Small intestine (tissue), 7 donors: ENCODE results near the gene CISTR. TPM values are rescaled to one million over a fixed set of nuclear protein-coding genes. Genes with fewer than 3 reads are reported as not detected.

Experiments used
- DNase-seq, 2 donors: peaks; one replicate each; pipeline versions ENCODE4 v3.0.0 to v3.0.0-alpha.2; 2013
- FAIRE-seq: peaks from 2 replicates; lab custom pipeline; 2012; peaks lifted over from hg19 to GRCh38; lab: Jason Lieb, UNC
- H3K27ac ChIP-seq, 3 donors: one replicate each; pipeline ENCODE4 v1.5.1; 2013; ENCODE audit warnings: low read length in 2 of 3, mild to moderate bottlenecking in 2 of 3, control low read depth in 1 of 3, inconsistent platforms in 1 of 3, low read depth in 1 of 3, moderate library complexity in 1 of 3
- H3K27me3 ChIP-seq, 3 donors: one replicate each; pipeline ENCODE4 v1.6.1; 2013; ENCODE audit warnings: low read length in 3 of 3, inconsistent platforms in 1 of 3; ENCODE audit not compliant: control insufficient read depth in 3 of 3, insufficient read depth in 3 of 3
- H3K36me3 ChIP-seq, 3 donors: one replicate each; pipeline ENCODE4 v1.6.1; 2013; ENCODE audit warnings: low read length in 3 of 3, inconsistent platforms in 1 of 3, low read depth in 1 of 3, mild to moderate bottlenecking in 1 of 3, moderate library complexity in 1 of 3; ENCODE audit not compliant: control insufficient read depth in 3 of 3, insufficient read depth in 2 of 3
- H3K4me1 ChIP-seq, 3 donors: one replicate each; pipeline ENCODE4 v1.6.1; 2013; ENCODE audit warnings: low read length in 2 of 3, inconsistent platforms in 1 of 3, low read depth in 1 of 3, mild to moderate bottlenecking in 1 of 3, moderate library complexity in 1 of 3; ENCODE audit not compliant: control insufficient read depth in 3 of 3, insufficient read depth in 2 of 3
- H3K4me3 ChIP-seq, 3 donors: one replicate each; pipeline ENCODE4 v1.5.1; 2013; ENCODE audit warnings: low read length in 3 of 3, control low read depth in 1 of 3, inconsistent platforms in 1 of 3, low read depth in 1 of 3, mild to moderate bottlenecking in 1 of 3, moderate library complexity in 1 of 3
- H3K9me3 ChIP-seq, 2 donors: one replicate each; pipeline ENCODE4 v1.6.1; 2013; ENCODE audit warnings: low read depth in 1 of 2, low read length in 1 of 2; ENCODE audit not compliant: control insufficient read depth in 2 of 2, insufficient read depth in 1 of 2
- WGBS, 3 donors: extraction: QIAGEN DNeasy Blood & Tissue Kit; methylation state at CpG; one replicate each; pipeline ENCODE4 v1.1.7; 2013; 5-methylcytosine and 5-hydroxymethylcytosine counted together
- polyA plus RNA-seq, 4 donors: library from polyadenylated mRNA; stranded (reverse) in 3 of 4; unstranded in 1 of 4; fragments of 200-250 nt in 3 of 4; fragments of 120-200 nt in 1 of 4; gene quantifications; one replicate each; pipeline versions ENCODE4 v1.2.1 to v1.2.3, GENCODE V29; 2013
- donor health status: healthy with polysubstance abuse.
- donor health status: control.
- donor health status: control.
- donor health status: Bipolar disorder and iron deficiency.
- donor health status: healthy.

Gene CISTR
- polyA plus RNA-seq, 4 donors, result not detected

GRCh38 chr12:53736592-53736991 is 15.2 kb downstream of the CISTR start:
- FAIRE-seq (no peak), DNase-seq (no peak)
- no peak overlapping the region for H3K27ac ChIP-seq
- H3K27me3 ChIP-seq, result peaks cover 0 to 75% (median 28%) of the 10 kb centered on the region in 3 donors
- WGBS, 3 donors, result 86 to 90% (median 88%) methylated on average over 6 of the region's 6 CpGs
- no peaks in the 10 kb centered on the region for H3K36me3 ChIP-seq
- no peak overlapping the region for H3K4me3 ChIP-seq
- peaks cover 0 to 21% (median 4%) of the 10 kb centered on the region in 3 donors for H3K4me1 ChIP-seq
- H3K9me3 ChIP-seq, result no peaks in the 10 kb centered on the region

- Histone ChIP-seq H3K4me1 (peaks cover 0 to 21% (median 4%) of the 10 kb centered on the region in 3 donors), H3K27ac (no peak overlapping the region), H3K36me3 (no peaks in the 10 kb centered on the region), H3K27me3 (peaks cover 0 to 69% (median 28%) of the 10 kb centered on the region in 3 donors), H3K4me3 (no peak overlapping the region), H3K9me3 (no peaks in the 10 kb centered on the region)
- 23 to 60% (median 32%) methylated on average over 2 of the region's 2 CpGs for WGBS, 3 donors
- no peak for FAIRE-seq
- no peak for DNase-seq
These were observed 16.2 kb downstream of the CISTR start for GRCh38 chr12:53735556-53735955.

GRCh38 chr12:53734425-53734824 is 17.4 kb downstream of the CISTR start:
- Histone ChIP-seq H3K27me3 (peaks cover 0 to 58% (median 23%) of the 10 kb centered on the region in 3 donors), H3K9me3 (no peaks in the 10 kb centered on the region), H3K4me1 (peaks cover 0 to 15% (median 4%) of the 10 kb centered on the region in 3 donors), H3K27ac (no peak overlapping the region), H3K36me3 (no peaks in the 10 kb centered on the region), H3K4me3 (no peak overlapping the region)
- WGBS, 3 donors, result 89 to 90% (median 90%) methylated on average over 9 of the region's 9 CpGs
- FAIRE-seq, result no peak
- no peak for DNase-seq

GRCh38 chr12:53733807-53734200 is 18.0 kb downstream of the CISTR start:
- Histone ChIP-seq H3K4me3 (no peak overlapping the region), H3K4me1 (peaks cover 0 to 9% (median 0%) of the 10 kb centered on the region in 3 donors), H3K27ac (no peak overlapping the region), H3K9me3 (no peaks in the 10 kb centered on the region), H3K36me3 (no peaks in the 10 kb centered on the region), H3K27me3 (peaks cover 0 to 52% (median 16%) of the 10 kb centered on the region in 3 donors)
- WGBS, 3 donors, result 50 to 68% (median 61%) methylated on average over 5 of the region's 5 CpGs
- FAIRE-seq (no peak), DNase-seq (no peak)

- no peak for FAIRE-seq
- DNase-seq, result no peak
- Histone ChIP-seq H3K27me3 (peaks cover 0 to 46% (median 11%) of the 10 kb centered on the region in 3 donors), H3K9me3 (no peaks in the 10 kb centered on the region), H3K36me3 (no peaks in the 10 kb centered on the region), H3K4me3 (no peak overlapping the region), H3K4me1 (peaks cover 0 to 3% (median 0%) of the 10 kb centered on the region in 3 donors), H3K27ac (no peak overlapping the region)
- WGBS, 3 donors, result 93 to 94% (median 93%) methylated on average over 2 of the region's 2 CpGs
These were observed 18.6 kb downstream of the CISTR start for GRCh38 chr12:53733051-53733806.

- no peak for FAIRE-seq
- peaks cover 0 to 14% (median 0%) of the 10 kb centered on the region in 3 donors for H3K27me3 ChIP-seq
- H3K9me3 ChIP-seq, result no peaks in the 10 kb centered on the region
- no peak overlapping the region for H3K27ac ChIP-seq
- H3K36me3 ChIP-seq, result peaks cover 0 to 7% (median 0%) of the 10 kb centered on the region in 3 donors
- peaks cover 0 to 22% (median 4%) of the 10 kb centered on the region in 3 donors for H3K4me1 ChIP-seq
- no peak overlapping the region for H3K4me3 ChIP-seq
- no peak for DNase-seq
These were observed 22.1 kb downstream of the CISTR start for GRCh38 chr12:53729644-53730043.

GRCh38 chr12:53728206-53728605 is 23.6 kb downstream of the CISTR start:
- Histone ChIP-seq H3K4me3 (peak overlapping the region in 1 of 3 donors; percentile 20), H3K36me3 (peaks cover under 1 to 19% (median 2%) of the 10 kb centered on the region in 3 donors), H3K9me3 (no peaks in the 10 kb centered on the region), H3K27ac (peak overlapping the region in 2 of 3 donors; percentile 35 to 67), H3K27me3 (peaks cover 0 to 8% (median 0%) of the 10 kb centered on the region in 3 donors), H3K4me1 (peaks cover 0 to 22% (median 4%) of the 10 kb centered on the region in 3 donors)
- WGBS, 3 donors, result 64 to 81% (median 71%) methylated on average over 7 of the region's 7 CpGs
- FAIRE-seq (no peak), DNase-seq (no peak)

GRCh38 chr12:53727310-53728041 is 24.3 kb downstream of the CISTR start, which contains the start of gene CALCOCO1:
TSS of gene CALCOCO1 (minus strand) at chr12:53727452. CDS start at chr12:53725242, 2,210 bp downstream.
- peak within 1 kb of the TSS; percentile 24 to 67 (median 49) for H3K27ac ChIP-seq
- H3K4me3 ChIP-seq, result peak within 1 kb of the TSS; percentile 54 to 88 (median 68)
- peaks cover 0 to 6% (median 0%) of the 10 kb centered on the region in 3 donors for H3K27me3 ChIP-seq
- no peaks in the 10 kb centered on the region for H3K9me3 ChIP-seq
- peak; percentile 99 for DNase-seq
- peaks cover 0 to 22% (median 4%) of the 10 kb centered on the region in 3 donors for H3K4me1 ChIP-seq
- FAIRE-seq, result no peak
- H3K36me3 ChIP-seq, result peaks cover 2 to 23% (median 3%) of the 10 kb centered on the region in 3 donors
- 0% methylated on average over 37 to 38 of the region's 38 CpGs for WGBS, 3 donors
